HG03520 (cell line): ENCODE measurements around the gene IL12B.
"Not testable (repeated sequence)": the region's sequence is repeated elsewhere in the genome, so short reads cannot be mapped to it uniquely, and the experiment has no call there.

ENCODE experiments used
- ATAC-seq: cut with Tn5 transposase; IDR thresholded peaks from one replicate; pipeline ENCODE4 v1.9.1; 2021; ENCODE audit warnings: mild to moderate bottlenecking, moderate library complexity; ENCODE audit not compliant: unreplicated experiment

Gene IL12B

DNA sequence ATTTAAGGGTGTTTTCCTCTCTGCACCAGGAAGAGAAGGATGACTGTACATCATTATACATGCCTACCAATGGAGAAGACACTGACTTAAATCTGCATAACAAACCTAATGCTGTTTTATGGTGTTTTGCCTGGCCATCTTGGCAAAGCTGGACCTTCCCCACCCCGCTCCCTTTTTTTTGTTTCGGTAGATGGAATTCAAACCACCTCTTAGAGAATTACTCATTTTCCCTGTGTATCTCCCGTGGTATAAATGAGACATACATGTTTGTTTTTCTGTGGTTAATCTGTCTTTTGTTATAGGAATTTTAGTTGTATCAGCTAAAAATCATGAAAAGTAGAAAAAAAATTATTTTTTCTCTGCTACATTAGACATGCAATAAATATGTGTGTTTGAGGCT, 28.8 kb downstream of the IL12B start:
- no peak for ATAC-seq

DNA sequence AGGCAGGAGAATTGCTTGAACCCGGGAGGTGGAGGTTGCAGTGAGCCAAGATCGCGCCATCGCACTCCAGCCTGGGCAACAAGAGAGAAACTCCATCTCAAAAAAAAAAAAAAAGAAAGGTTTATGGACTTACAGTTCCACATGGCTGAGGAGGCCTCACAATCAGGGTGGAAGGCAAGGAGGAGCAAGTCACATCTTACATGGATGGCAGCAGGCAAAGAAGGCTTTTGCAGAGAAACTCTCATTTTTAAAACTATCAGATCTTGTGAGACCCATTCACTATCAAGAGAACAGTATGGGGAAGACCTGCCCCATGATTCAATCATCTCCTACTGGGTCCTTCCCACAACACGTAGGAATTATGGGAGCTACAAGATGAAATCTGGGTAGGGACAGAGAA, 33.0 kb downstream of the IL12B start:
- ATAC-seq, result not testable (repeated sequence)

DNA sequence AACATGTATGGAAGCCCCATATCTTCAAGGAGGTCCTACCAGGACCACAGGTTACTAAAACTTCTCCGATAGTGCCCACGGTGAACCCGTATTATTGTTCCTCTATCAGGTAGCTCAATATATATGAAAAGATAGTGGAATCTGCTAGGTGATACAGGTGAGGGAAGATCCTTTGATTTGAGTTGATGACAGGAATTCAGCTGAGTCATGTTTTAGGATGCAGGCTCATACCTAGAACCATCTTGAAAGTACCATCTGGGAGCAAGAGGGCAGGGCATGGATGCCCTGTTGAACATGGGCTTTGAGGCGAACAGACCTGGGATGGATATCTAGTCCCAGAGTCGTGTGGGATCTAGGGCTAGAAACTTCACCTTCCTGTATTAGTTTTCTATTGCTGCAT, 35.4 kb downstream of the IL12B start:
- ATAC-seq, result no peak

DNA sequence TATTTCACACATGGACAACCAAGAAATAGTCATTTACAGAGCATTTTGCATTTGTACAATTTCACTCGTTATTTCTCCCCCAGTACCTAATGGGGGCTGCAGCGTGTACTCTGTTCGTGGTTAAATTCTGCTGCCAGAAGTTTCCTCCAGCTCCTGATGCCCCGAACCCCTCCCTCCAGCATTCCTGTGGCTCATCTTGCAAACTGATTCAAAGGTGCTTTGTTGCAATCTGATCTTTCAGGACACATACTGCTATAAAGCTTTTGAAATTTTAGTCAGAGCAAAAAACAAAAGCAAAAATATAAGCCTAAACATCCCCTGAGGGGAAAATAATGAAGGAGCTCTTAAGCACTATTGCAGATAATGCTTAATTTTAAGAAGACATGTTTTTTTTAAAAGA, 39.5 kb downstream of the IL12B start:
- no peak for ATAC-seq

DNA sequence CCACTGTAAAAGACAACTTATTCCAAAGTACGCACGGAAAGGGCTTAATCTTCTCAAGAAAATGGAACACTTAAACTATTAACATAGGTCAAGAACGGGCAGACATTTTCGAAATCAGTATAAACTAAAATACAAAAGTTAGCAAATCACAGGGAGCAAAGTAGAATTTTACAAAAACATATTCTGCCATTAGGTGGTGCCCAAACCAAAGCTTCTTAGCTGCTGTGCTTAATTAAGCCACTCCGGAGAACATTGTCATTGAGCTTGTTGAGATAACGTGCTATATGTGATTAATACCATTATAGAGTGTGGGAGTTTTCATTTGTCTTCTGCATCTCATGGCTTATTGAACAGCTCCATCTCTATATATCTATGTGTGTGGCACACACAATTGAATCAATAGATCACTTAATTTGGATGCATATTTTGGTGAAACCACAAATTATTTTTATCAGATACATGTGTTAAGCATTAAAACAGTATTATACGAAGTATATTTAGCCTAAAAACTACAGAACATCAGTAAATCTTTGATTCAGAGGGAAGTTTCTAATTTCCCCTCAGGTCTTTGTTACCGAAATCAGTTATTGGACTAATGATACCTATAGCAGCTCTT, 43.8 kb downstream of the IL12B start:
- ATAC-seq, result no peak

DNA sequence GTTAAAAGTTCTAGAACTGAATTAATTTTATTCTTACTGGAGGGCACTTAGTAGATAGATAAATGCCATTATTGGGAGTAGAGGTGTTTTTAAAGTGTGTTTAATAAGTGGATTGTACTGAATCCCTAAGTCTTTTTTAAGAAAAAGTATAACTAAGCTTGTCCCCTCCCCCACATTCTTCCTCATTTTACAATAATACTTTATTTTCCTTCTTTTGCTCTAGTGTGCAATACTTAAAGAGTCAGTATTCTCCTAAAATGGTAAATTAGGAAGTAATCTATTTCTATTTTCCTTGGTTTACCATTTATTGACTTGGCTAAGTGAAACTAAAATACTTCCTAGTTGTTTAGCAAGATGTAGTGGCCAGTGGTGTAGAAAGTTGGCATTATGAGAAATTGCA, 55.6 kb downstream of the IL12B start:
- ATAC-seq, result no peak

DNA sequence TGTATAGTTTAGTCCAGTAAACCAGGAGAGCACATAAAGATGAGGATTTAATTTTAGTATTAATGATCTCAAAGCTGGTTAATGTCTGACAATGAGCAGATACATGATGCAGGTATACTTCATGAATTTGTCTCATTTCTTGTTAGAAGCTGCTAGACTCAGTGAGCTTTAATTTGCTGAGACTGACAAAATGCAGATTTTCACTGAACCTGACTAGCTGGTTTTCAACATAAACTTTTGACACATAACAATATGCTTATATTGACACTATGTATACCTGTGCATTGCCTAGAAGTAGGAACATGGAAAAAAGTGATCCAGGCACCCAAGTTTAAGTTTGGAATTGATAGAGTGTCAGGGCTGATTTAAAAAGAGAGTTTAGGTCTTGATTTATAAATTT, 56.4 kb downstream of the IL12B start:
- ATAC-seq, result no peak

DNA sequence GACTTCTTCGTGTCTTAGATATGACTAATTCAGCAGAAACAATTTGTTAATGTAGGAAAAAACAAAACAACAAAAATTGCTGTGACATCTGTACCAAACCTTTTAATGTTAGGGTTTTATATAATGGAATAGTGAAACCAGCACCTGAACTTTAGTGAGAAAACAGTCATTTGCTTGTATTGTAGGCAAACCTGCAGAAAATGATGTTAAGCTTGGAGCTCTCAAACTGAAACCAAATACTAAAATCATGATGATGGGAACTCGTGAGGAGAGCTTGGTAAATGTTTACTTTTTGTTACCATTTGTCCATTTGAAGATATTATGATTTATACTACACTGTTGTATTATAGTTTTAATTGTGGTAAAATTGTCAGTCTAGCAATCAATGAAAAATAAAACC, 60.6 kb downstream of the IL12B start:
- no peak for ATAC-seq

DNA sequence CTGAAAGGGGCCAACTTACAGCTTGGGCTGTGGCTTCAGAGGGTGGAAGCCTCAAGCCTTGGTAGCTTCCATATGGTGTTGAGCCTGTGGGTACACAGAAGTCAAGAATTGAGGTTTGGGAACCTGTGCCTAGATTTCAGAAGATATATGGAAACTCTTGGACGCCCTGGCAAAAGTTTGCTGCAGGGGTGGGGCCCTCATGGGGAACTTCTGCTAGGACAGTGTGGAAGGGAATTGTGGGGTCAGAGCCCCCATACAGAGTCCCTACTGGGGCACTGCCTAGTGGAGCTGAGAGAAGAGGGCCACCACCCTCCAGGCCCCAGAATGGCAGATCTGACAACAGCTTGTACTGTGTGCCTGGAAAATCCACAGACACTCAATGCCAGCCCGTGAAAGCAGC, 63.5 kb downstream of the IL12B start:
- not testable (repeated sequence) for ATAC-seq
